HG03159 (cell line): ENCODE results near the gene MAP6D1.
"Not testable (repeated sequence)": the region's sequence is repeated elsewhere in the genome, so short reads cannot be mapped to it uniquely, and the experiment has no call there.

Source experiments
- ATAC-seq: cut with Tn5 transposase; IDR thresholded peaks from one replicate; pipeline ENCODE4 v1.9.1; 2021; ENCODE audit warnings: mild to moderate bottlenecking, moderate library complexity; ENCODE audit not compliant: unreplicated experiment

Gene MAP6D1

DNA sequence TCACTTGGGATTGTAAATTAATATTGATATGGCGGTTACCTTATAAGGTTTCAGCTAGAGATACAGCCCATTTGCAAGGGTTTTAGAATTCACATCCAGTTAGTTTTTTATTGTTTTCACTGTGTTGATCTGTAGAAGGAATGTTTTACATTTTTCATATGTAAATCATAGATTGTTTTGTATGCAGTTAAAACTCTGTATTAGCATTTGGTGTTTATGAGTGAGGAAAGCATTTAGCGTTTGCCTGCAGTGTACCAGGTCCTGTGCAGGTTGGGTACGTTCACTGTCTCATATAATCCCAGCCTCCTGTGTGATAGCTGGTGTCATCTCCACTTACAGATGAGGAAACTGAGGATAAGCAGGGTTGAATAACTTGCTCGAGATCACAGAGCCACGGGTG is 23.8 kb downstream of the MAP6D1 start:
- ATAC-seq = no peak

DNA sequence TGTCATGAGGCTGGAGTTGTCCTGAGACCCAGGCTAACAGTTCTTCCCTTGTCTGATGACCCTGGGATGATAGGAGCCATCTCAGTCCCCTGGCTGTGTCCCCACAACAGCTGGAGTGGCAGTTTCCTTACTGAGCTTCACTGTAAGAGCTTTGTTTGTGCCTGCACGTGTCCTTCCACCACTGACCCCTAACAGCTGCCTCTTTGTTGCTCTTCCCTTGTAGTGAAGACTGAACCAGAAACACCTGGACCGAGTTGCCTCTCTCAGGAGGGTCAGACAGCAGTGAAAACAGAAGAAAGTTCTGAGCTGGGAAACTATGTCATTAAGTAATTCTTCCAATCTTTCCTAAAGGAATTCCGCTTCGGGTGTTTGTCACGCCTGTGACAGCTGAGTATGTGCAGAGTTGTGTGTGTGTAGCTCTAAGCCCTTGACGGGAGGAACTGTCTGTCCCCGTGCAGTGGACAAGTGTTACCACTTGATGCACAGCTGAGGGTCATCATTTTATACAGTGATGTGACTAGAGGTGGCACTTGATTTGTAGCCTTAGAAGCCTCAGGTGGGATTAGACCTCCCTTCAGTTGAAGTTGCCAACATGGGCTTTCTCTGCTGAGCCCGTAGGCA is 25.0 kb downstream of the MAP6D1 start:
- ATAC-seq = no peak

DNA sequence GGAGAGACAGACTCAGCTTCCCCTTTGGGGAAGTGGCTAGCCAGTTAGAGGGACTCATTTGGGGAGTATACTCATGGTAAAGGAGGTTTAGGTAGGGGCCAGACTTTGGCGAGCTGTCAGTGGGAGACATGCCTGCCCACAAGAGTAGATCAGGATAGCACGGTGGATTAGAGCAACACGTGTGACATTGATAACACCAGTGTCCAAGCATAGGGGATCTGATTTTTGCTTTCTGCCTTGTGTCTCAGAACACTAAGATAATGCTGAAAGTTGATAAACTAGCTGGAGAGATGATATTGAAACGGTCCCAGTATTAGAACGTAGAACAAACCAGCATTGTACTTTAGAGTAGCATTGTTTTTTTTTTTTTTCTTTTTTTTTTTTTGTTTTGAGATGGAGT is 25.9 kb downstream of the MAP6D1 start:
- ATAC-seq = no peak

DNA sequence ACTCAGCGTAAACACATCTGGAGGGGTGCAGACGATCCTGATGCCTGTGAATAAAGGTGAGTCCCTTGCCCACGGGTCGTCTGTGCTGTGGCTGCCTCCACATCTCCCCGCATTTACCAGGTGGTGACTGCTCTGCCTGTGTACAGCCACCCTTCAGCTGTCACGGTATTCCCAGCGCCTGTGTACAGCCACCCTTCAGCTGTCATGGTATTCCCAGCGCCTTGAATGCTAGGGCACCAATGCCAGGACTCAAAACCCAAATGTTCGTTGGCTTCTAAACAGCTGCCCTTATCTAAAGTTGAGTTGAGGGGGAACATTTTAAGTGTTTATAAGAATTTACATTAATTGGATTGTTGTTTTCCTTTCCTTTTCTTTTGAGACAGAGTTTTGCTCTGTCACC is 27.4 kb downstream of the MAP6D1 start:
- no peak for ATAC-seq

DNA sequence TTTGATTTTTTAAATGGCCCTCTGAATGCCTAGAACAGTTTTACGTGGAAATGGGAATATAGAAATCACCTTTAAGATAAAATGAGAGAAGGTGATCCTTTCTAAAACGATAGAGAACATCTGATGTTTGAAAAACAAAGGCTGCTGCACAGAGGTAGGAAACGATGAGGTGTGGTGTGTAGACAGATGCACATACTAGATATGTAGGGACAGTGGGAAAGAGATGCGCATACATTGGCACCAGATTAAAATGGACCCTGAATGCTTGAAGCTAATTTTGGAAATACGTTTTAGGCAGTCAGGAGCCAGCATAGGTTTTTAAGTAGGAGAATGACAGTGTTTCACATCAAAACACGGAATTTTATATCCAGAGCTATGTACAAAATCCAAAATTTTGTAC is 29.0 kb downstream of the MAP6D1 start:
- no peak for ATAC-seq

DNA sequence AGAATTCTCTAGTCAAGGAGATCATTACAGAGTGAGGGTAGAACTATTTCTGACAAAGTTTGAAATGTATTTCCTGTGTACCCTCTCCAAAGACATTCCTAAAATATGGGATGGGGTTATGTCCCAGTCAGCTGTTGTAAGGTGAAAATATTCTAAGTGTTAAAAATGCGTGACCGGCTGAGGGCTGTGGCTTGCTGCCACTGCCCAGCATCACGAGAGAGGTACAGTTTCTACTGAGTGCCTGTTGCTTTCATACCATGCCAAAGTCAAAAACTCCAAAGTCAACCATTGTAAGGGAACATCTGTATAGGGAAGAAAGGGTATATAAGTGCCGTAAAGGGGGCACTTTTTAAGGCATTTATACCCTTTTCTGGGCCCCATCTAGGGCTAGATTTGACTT is 30.9 kb downstream of the MAP6D1 start:
- no peak for ATAC-seq

DNA sequence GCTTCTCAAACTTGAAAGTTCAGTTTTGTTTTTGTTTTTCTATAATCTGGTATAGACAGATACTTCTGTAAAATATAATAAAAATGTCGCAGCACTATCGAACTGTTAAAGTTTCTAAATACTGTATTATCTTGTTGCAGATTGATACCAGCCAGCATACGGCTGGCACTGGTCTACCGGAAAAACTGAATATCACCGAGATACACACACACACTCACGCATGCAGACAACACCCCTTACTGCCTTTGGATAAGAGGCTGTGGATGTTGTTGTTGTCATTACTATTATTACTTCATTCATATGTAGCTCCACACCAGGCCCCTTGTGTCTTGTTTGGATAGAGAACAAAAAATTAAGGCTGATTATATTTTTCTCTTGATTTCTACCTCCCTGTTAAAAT is 32.4 kb downstream of the MAP6D1 start:
- ATAC-seq = no peak

DNA sequence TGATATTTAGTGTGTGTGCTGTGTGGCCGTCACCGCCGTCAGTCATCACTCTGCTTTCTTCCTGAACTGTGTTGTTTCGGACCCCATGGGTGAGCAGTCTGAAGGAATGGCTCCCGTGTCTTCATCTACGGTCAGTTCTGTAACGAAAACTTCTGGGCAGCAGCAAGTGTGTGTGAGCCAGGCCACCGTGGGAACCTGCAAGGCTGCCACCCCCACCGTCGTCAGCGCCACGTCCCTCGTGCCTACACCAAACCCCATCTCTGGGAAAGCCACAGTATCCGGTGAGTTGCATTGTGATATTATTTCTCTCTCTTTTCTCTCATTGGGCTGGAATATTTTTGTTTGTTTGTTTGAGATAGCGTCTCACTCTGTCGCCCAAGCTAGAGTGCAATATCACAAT is 34.7 kb downstream of the MAP6D1 start:
- ATAC-seq = no peak

DNA sequence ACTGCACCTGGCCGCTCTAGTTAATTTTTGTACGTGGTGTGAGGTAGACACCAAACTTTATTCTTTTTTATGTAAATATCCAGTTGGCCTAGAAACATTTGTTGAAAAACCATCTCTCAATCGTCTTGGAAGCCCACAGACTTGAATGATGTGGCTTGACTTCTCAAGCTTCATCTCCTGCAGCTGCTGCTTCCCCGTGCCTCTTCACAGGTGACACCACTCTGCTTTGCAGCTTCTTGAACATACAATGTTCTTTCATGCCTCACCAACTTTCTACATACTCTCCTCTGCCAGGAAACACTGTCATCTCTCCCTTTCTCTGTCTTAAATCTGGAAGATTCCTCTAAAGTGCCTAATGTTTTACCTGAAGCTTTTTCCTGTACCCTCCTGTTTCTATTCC is 35.6 kb downstream of the MAP6D1 start:
- ATAC-seq = no peak

DNA sequence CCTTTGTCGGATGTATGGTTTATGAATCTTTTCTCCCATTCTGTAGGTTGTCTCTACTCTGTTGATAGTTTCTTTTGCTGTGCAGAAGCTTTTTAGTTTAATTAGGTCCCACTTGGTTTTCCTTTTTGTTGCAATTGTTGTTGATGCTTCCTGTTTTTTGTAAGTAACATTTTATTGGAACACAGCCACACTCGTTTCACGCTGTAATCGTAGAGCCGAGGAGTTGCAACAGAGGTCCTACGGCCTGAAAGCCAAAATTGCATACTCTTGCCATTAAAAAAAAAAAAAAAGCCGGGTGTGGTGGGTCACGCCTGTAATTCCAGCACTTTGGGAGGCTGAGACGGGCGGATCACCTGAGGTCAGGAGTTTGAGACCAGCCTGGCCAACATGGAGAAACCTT is 40.9 kb downstream of the MAP6D1 start:
- not testable (repeated sequence) for ATAC-seq

DNA sequence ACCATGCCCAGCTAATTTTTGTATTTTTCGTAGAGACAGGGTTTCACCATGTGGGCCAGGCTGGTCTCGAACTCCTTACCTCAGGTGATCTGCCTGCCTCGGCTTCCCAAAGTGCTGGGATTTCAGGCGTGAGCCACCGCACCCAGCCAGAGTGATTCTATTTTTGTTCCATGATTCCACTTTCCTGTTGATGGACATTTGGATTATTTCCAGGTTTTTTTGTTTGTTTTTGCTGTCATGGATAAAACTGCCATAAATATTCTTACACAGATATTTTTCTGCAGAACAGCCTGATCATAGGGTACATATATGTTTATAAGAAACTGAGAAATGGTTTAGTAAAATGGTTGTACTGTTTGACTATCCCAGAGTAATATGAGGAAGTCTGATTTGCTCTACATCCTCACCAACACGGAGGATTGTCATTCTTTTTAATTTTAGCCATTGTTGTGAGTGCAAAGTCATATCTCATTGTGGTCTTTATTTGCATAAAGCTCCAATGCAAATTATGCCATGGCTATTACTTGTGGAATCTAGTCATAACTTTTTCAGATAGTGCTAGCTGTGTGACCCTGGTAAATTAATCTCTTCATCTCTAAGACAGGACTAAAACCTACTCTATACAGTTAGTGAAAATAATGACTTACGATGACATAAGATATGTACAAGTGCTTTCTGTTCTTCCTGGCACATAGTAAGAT is 42.7 kb downstream of the MAP6D1 start:
- ATAC-seq = no peak

DNA sequence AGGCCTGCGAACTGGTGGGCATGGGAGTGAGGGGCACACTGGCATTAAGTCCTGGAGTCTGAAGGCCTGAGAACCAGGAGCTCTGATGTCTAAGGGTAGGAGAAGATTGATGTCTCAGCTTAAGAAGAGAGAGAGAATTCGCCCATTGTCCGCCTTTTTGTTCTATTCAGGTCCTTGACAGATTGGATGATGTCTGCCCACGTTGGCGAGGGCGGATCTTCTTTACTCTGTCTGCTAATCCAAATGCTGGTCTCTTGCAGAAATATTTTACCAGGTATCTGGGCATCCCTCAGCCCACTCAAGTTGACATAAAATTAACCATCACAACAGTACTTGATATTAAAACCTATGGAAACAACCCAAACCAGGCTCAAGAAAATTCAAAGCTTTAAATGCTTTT is 44.1 kb downstream of the MAP6D1 start:
- ATAC-seq = no peak

DNA sequence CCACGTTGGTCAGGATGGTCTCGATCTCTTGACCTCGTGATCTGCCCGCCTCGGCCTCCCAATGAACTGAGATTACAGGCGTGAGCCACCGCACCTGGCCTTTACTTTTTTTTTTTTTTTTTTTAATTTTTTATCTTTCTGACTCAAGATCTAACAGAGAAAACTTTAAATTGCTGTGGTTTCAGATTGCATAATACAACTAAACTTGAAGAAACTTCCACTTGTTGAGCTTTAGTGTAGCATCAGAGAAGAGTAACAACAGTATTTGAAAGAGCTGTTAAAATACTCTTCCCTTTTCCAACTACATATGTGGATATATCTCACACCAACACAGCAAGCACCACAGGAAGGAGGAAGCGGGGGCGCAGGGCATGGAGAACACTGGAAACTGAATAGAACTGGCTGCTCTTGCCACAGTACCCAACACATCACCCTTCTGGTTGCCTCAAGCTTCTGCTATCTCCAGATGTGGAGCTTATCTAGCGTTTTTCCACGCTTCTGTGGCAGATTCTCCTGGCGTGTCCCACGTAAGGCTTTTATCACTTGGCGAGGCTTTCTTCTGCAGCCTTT is 45.4 kb downstream of the MAP6D1 start:
- no peak for ATAC-seq

DNA sequence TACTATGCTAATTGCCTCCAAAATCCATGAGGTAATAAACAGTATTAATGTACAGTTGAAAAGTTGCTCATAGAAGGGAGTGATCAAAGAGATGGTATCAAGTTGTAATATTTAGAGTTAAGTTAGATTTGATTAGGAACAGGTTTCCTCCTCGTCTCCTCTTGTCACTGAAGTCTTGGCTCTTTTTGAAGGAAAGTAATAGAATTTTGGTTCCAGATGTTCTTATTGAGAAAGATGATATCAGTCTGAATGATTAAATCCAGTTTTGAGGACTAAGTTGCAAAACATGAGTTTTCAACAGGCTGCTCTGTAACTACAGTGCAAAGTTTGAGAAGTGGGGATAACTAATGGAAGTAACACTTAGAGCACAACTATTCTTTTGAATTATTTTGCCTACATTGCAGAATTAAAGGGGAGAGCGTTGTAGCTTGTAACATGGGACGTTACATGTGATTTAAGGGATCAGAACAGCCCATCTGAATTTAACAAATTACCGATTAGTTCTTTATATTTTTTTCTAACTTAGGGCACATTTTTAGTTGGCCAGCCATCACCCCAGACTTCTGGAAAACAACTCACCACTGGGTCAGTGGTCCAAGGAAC is 48.3 kb downstream of the MAP6D1 start:
- no peak for ATAC-seq

DNA sequence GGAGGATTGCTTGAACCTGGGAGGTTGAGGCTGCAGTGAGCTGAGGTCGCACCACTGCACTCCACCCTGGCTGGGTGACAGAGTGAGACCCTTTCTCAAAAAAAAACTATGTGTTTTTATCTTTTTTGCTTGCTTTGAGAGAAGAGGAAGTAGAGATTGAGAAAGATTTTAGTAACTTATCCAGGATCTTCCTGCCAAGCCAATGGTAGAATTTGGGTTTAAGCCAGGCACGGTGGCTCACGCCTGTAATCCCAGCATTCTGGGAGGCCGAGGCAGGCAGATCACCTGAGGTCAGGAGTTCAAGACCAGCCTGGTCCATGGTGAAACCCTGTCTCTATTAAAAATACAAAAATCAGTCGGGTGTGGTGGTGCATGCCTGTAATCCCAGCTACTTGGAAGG is 48.9 kb downstream of the MAP6D1 start:
- not testable (repeated sequence) for ATAC-seq

DNA sequence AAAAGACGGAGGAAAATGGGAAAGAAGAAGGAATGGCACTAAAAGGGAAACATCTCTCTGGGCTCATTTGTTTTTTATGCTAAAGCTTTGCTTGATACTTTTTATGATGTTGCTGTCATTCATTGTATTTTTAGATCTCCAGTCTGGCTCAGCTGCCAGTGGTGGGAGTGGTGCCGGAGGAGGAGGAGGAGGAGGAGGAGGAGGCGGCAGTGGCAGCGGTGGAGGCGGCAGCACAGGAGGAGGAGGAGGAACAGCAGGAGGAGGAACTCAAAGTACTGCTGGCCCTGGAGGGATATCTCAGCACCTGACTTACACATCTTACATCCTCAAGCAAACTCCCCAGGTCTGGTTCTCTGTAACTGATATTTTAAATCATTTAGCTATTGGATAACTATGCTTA is 49.6 kb downstream of the MAP6D1 start:
- no peak for ATAC-seq

DNA sequence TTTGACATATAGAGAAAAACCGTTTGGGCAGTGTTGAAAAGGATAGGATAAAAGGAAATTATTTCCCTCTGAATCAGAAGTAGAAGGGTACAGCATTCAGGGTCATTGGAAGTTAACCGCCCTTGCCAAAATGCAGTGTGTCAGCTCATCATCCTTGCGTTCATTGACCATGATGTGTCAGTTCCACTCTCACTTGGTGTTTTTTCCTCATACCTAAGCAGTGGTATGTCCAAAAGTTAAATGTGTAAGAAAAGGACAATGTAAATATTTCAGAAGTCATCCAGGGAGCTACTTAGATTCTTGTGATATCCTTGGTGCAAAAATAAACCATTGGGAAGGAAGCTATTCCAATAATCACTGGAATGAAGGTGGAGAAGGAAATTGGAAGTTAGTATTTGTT is 50.7 kb downstream of the MAP6D1 start:
- ATAC-seq = no peak

DNA sequence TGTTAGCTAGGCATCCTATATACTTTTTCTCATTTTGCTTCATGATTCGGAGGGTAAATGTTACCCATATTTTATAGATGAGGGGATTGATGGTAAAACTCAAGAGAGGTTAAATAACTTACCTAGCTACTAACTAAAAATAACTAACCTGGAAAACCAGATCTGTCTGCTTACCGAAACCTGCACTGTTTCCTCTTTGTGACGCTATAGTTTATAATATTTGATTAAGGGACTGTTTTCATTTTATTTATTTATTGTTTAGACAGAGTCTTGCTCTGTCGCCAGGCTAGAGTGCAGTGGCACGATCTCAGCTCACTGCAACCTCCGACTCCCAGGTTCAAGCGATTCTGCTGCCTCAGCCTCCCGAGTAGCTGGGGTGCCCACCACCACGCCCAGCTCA is 55.9 kb downstream of the MAP6D1 start:
- ATAC-seq = no peak

DNA sequence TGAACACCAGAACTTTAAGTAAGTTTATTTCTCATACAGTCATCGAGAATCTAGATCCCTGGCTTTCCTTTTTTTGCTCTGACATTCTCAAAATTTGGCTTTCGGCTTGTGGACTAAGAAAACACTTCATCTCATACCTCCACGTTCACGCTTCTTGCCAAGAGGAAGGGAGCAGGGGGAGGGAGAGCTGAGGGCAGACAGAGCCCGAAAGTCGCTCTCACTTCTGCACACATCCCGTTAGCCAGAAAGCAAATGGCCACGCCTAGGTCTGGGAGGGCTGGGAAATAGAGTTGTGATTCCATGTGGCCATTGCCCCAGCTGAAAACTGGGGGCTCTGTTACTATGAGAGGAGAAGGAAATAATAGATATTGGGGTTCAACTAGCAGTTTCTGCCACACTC is 57.3 kb downstream of the MAP6D1 start:
- no peak for ATAC-seq

DNA sequence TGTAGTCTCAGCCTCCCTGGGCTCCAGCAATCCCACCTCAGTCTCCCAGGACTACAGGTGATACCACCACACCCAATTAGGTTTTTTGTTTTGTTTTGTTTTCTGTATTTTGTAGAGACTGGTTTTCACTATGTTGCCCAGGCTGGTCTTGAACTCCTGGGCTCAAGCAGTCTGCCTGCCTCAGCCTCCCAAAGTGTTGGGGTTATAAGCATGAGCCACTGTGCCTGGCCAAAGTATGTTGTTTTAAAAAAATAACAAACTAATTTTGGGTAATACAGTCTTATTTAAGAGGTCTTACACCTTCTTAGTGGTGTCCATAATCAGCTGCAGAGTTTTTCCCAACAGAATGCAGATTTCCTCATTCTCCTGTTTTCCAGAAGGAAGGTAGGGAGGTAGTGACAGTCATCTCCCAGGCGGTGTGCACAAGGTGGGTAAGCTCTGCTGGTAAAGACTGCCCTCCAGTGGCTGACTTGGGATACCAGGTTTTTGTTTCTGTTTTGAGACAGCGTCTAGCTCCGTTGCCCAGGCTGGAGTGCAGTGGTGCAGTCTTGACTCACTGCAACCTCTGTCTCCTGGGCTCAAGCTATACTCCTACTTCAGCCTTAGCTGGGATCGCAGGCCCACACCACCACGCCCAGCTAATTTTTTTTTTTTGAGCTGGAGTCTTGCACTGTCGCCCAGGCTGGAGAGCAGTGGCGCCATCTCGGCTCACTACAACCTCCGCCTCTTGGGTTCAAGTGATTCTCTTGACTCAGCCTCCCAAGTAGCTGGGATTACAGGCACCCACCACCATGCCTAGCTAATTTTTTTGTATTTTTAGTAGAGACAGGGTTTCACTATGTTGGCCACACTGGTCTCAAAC is 58.4 kb downstream of the MAP6D1 start:
- ATAC-seq = peak; percentile 70

DNA sequence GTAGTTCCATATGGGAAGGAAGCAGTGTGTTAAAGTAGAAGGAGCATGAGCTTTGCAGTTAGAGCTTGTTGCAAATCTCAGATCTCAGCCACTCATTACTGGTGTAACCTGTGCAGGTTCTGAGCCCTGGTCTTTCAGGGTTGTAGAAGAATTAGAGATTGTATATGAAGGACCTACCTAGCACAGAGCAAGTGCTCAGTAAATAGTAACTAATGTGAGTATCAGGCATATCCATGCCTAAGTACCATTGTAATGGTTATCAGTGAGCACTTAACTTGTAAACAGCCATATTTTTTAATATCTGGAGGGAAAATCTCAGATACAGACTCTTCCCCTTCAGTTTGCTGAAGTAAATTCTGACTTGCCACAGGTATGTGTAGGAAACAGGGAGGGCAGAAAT is 59.3 kb downstream of the MAP6D1 start:
- no peak for ATAC-seq
